ENCODE results near the gene ZBTB47. TPM values are rescaled to one million over a fixed set of nuclear protein-coding genes. Genes with fewer than 3 reads are reported as not detected.

ZBTB47 gene
- total RNA-seq, 1 donor from 2014 or later = 26.7 TPM

- H3K4me1 Mint-ChIP-seq (ENCODE audit: unreplicated experiment) = peaks cover 2% of the 10 kb centered on the region
- H3K9me3 Mint-ChIP-seq (ENCODE audit: unreplicated experiment) = peaks cover 3% of the 10 kb centered on the region
- H3K4me3 Mint-ChIP-seq (ENCODE audit: unreplicated experiment) = no peak overlapping the region
- no peak for TF ChIP-seq CTCF (IDR thresholded peaks at IDR 0.05)
- no peak overlapping the region for H3K27ac Mint-ChIP-seq (ENCODE audit: unreplicated experiment)
- H3K36me3 Mint-ChIP-seq (ENCODE audit: unreplicated experiment) = no peaks in the 10 kb centered on the region
- peaks cover 17% of the 10 kb centered on the region for H3K27me3 Mint-ChIP-seq (ENCODE audit: unreplicated experiment)
- no peak for DNase-seq (ENCODE audit: extremely low spot score, unreplicated experiment)
Observed at GRCh38 chr3:42672515-42672914, 19.0 kb downstream of the ZBTB47 start.

- peaks cover 17% of the 10 kb centered on the region for H3K27me3 Mint-ChIP-seq (ENCODE audit: unreplicated experiment)
- peaks cover 3% of the 10 kb centered on the region for H3K9me3 Mint-ChIP-seq (ENCODE audit: unreplicated experiment)
- H3K4me1 Mint-ChIP-seq (ENCODE audit: unreplicated experiment) = peaks cover 2% of the 10 kb centered on the region
- DNase-seq (ENCODE audit: extremely low spot score, unreplicated experiment) = no peak
- TF ChIP-seq CTCF (IDR thresholded peaks at IDR 0.05) = no peak
- H3K36me3 Mint-ChIP-seq (ENCODE audit: unreplicated experiment) = no peaks in the 10 kb centered on the region
- no peak overlapping the region for H3K4me3 Mint-ChIP-seq (ENCODE audit: unreplicated experiment)
- H3K27ac Mint-ChIP-seq (ENCODE audit: unreplicated experiment) = no peak overlapping the region
Observed at GRCh38 chr3:42673082-42673481, 19.6 kb downstream of the ZBTB47 start.

- Mint-ChIP-seq H3K27me3 (ENCODE audit: unreplicated experiment) (peaks cover 26% of the 10 kb centered on the region), H3K4me3 (ENCODE audit: unreplicated experiment) (no peak overlapping the region), H3K9me3 (ENCODE audit: unreplicated experiment) (peaks cover 3% of the 10 kb centered on the region), H3K27ac (ENCODE audit: unreplicated experiment) (no peak overlapping the region), H3K36me3 (ENCODE audit: unreplicated experiment) (no peaks in the 10 kb centered on the region), H3K4me1 (ENCODE audit: unreplicated experiment) (peaks cover 2% of the 10 kb centered on the region)
- no peak for DNase-seq (ENCODE audit: extremely low spot score, unreplicated experiment)
- no peak for TF ChIP-seq CTCF (IDR thresholded peaks at IDR 0.05)
Observed at GRCh38 chr3:42674146-42674545, 20.6 kb downstream of the ZBTB47 start.

GRCh38 chr3:42675909-42676308 lies 22.4 kb downstream of the ZBTB47 start:
- no peaks in the 10 kb centered on the region for H3K9me3 Mint-ChIP-seq (ENCODE audit: unreplicated experiment)
- peaks cover 2% of the 10 kb centered on the region for H3K4me1 Mint-ChIP-seq (ENCODE audit: unreplicated experiment)
- TF ChIP-seq CTCF (IDR thresholded peaks at IDR 0.05) = no peak
- H3K36me3 Mint-ChIP-seq (ENCODE audit: unreplicated experiment) = no peaks in the 10 kb centered on the region
- peaks cover 36% of the 10 kb centered on the region for H3K27me3 Mint-ChIP-seq (ENCODE audit: unreplicated experiment)
- no peak overlapping the region for H3K4me3 Mint-ChIP-seq (ENCODE audit: unreplicated experiment)
- H3K27ac Mint-ChIP-seq (ENCODE audit: unreplicated experiment) = no peak overlapping the region
- no peak for DNase-seq (ENCODE audit: extremely low spot score, unreplicated experiment)

GRCh38 chr3:42678447-42678846 lies 24.9 kb downstream of the ZBTB47 start:
- H3K36me3 Mint-ChIP-seq (ENCODE audit: unreplicated experiment) = no peaks in the 10 kb centered on the region
- H3K4me3 Mint-ChIP-seq (ENCODE audit: unreplicated experiment) = no peak overlapping the region
- H3K27me3 Mint-ChIP-seq (ENCODE audit: unreplicated experiment) = peaks cover 47% of the 10 kb centered on the region
- TF ChIP-seq CTCF (IDR thresholded peaks at IDR 0.05) = no peak
- peaks cover 3% of the 10 kb centered on the region for H3K4me1 Mint-ChIP-seq (ENCODE audit: unreplicated experiment)
- no peaks in the 10 kb centered on the region for H3K9me3 Mint-ChIP-seq (ENCODE audit: unreplicated experiment)
- H3K27ac Mint-ChIP-seq (ENCODE audit: unreplicated experiment) = no peak overlapping the region
- DNase-seq (ENCODE audit: extremely low spot score, unreplicated experiment) = no peak

Data from osteocyte (in vitro differentiated cells).